ENCODE results near the gene AP2S1. TPM values are rescaled to one million over a fixed set of nuclear protein-coding genes. Genes with fewer than 3 reads are reported as not detected.
"Not testable (repeated sequence)": the region's sequence is repeated elsewhere in the genome, so short reads cannot be mapped to it uniquely, and the experiment has no call there.

AP2S1 gene
- total RNA-seq, 1 donor from 2014 or later, result 96.9 TPM

DNA sequence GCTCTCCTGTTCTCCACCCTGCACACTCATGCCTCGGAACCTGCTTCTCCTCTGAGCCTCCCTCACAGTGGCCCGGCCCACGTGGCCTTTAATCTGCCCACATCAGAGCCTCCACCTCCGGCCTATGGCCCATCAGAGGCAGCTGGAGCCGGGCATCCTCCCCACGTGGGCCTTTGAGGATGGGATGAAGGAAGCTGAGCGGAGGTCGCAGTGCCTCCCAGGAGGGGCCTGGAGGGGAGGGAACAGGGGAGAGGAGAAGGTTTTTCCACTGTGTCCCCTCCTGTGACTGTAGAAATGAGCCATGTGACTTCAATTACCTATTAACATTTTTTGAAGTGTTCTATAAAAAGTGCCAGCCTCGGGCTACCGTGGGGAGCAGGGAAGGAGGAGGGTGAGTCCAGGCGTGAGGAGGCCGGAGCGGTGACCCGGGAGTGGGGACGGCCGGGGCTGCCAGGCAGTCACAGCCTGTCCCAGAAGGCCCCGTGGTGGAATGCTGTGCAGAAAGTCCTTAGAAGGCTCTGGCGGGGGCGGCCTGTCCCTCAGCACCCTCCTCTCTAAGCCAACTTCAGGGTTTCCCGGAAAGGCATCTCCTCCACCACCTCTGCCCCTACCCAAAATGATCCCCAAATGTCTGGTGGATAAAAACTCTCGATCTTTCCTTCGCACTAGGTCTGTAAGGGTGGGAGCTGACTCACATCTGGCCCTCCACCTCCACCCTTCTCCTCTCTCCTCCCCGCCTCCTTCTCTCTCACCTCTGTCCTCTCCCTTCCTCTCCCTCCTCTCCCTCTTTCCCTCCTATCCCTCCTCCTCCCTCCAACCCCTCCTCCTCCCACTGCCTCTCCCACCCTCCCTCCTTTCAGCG, 37.4 kb downstream of the AP2S1 start:
- H3K27me3 Mint-ChIP-seq, result peaks cover 6% of the 10 kb centered on the region
- DNase-seq (ENCODE audit: low spot score, unreplicated experiment), result no peak
- H3K27ac Mint-ChIP-seq, result no peak overlapping the region
- no peaks in the 10 kb centered on the region for H3K9me3 Mint-ChIP-seq (ENCODE audit: low read depth)
- H3K36me3 Mint-ChIP-seq (ENCODE audit: insufficient read depth), result no peaks in the 10 kb centered on the region
- peaks cover 4% of the 10 kb centered on the region for H3K4me1 Mint-ChIP-seq (ENCODE audit: low read depth)
- H3K4me3 Mint-ChIP-seq (ENCODE audit: low read depth), result no peak overlapping the region
- TF ChIP-seq, protein P1, sequence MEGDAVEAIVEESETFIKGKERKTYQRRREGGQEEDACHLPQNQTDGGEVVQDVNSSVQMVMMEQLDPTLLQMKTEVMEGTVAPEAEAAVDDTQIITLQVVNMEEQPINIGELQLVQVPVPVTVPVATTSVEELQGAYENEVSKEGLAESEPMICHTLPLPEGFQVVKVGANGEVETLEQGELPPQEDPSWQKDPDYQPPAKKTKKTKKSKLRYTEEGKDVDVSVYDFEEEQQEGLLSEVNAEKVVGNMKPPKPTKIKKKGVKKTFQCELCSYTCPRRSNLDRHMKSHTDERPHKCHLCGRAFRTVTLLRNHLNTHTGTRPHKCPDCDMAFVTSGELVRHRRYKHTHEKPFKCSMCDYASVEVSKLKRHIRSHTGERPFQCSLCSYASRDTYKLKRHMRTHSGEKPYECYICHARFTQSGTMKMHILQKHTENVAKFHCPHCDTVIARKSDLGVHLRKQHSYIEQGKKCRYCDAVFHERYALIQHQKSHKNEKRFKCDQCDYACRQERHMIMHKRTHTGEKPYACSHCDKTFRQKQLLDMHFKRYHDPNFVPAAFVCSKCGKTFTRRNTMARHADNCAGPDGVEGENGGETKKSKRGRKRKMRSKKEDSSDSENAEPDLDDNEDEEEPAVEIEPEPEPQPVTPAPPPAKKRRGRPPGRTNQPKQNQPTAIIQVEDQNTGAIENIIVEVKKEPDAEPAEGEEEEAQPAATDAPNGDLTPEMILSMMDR (IDR thresholded peaks at IDR 0.05; ENCODE audit: unreplicated experiment), result no peak

DNA sequence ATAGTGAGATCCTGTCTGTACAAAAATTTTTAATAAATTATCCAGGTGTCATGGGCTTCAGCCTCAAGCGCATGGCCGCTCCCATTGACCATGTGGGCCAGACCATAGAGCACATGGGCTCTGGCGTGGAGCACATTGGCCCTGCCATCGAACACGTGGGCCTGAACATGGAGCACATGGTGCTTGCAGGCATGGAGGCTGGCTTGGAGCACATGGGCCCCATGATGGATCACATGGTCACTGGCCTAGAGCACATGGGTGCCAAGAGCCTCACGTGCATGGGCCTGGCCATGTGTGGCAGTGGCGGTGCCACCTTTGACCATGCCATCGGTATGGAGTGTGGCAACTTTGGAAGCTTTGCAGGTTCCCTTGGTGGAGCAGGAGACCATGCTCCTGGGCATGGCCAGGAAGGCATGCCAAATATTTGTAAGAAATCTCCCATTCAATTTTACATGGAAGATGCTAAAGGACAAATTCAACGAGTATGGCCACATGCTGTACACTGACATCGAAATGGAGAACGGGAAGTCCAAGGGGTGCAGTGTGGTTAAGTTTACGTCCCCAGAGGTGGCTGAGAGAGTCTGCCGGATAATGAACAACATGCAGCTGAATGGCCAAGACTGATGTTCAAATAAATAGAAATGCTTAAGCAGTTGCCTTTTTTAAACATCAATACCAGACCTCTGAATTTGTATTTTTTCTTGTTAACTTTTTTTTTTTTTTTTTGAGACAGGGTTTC, 40.9 kb downstream of the AP2S1 start:
- DNase-seq (ENCODE audit: low spot score, unreplicated experiment), result no peak
- H3K27ac Mint-ChIP-seq, result no peak overlapping the region
- H3K4me1 Mint-ChIP-seq (ENCODE audit: low read depth), result peaks cover 4% of the 10 kb centered on the region
- H3K4me3 Mint-ChIP-seq (ENCODE audit: low read depth), result no peak overlapping the region
- no peaks in the 10 kb centered on the region for H3K9me3 Mint-ChIP-seq (ENCODE audit: low read depth)
- no peaks in the 10 kb centered on the region for H3K36me3 Mint-ChIP-seq (ENCODE audit: insufficient read depth)
- peaks cover 3% of the 10 kb centered on the region for H3K27me3 Mint-ChIP-seq
- TF ChIP-seq, protein P1 (IDR thresholded peaks at IDR 0.05; ENCODE audit: unreplicated experiment), result no peak

DNA sequence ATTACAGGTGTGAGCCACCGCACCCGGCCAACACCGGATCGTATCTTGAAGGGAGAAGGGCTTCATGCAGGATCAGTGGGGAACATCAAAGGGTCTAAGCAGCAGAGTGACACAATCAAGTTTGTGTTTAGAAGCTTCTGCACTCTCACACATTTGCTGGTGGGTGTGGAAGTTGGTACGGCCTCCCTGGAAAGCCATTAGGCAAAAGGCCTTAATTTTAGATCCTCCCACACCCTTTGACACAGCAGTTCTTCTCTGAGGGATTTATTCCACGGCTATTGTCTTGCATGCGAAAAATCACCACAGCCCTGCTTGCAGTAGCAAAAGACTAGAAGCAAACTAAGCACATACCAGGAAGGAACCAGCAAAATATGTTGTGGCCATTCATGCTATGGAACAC, 44.0 kb downstream of the AP2S1 start:
- Mint-ChIP-seq H3K4me3 (ENCODE audit: low read depth) (no peak overlapping the region), H3K9me3 (ENCODE audit: low read depth) (no peaks in the 10 kb centered on the region), H3K4me1 (ENCODE audit: low read depth) (no peaks in the 10 kb centered on the region), H3K27ac (no peak overlapping the region), H3K27me3 (no peaks in the 10 kb centered on the region), H3K36me3 (ENCODE audit: insufficient read depth) (no peaks in the 10 kb centered on the region)
- no peak for DNase-seq (ENCODE audit: low spot score, unreplicated experiment)
- TF ChIP-seq, protein P1 (IDR thresholded peaks at IDR 0.05; ENCODE audit: unreplicated experiment), result no peak

DNA sequence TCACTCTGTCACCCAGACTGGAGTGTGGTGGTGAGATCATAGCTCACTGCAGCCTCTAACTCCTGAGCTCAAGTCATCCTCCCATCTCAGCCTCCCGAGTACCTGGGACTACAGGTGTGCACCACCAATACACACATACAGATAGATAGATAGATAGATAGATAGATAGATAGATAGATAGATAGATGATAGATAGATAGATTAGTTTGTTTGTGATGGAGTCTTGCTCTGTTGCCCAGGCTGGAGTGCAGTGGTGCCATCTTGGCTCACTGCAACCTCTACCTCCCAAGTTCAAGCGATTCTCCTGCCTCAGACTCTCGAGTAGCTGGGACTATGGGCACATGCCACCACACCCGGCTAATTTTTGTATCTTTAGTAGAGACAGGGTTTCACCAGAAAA, 46.2 kb downstream of the AP2S1 start:
- not testable (repeated sequence) for H3K9me3 Mint-ChIP-seq (ENCODE audit: low read depth); H3K27me3 Mint-ChIP-seq; H3K36me3 Mint-ChIP-seq (ENCODE audit: insufficient read depth); H3K4me1 Mint-ChIP-seq (ENCODE audit: low read depth); DNase-seq (ENCODE audit: low spot score, unreplicated experiment); H3K4me3 Mint-ChIP-seq (ENCODE audit: low read depth)
- peak overlapping the region; percentile 62 for H3K27ac Mint-ChIP-seq

DNA sequence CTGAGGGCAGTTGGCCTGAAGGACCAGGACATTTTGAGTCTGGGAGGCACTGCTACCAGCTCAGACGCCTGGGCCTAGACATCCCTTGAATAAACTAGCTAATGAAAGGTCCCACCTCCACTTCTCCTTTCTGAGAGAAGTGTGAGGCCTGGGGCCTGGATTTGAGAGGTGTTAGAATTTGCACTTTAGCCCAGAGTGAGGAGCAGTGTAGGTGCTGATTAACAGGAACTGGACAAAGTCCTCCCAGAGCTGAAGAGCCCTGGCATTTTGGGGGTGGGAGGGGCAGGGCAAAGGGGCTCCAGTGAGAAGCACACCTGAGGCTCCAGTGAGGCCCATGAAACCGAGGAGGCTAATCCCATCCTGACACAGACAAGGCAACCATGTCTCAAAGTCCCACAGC, 47.1 kb downstream of the AP2S1 start:
- H3K36me3 Mint-ChIP-seq (ENCODE audit: insufficient read depth), result no peaks in the 10 kb centered on the region
- TF ChIP-seq, protein P1 (IDR thresholded peaks at IDR 0.05; ENCODE audit: unreplicated experiment), result no peak
- H3K4me1 Mint-ChIP-seq (ENCODE audit: low read depth), result no peaks in the 10 kb centered on the region
- peaks cover under 1% of the 10 kb centered on the region for H3K27me3 Mint-ChIP-seq
- no peak overlapping the region for H3K27ac Mint-ChIP-seq
- DNase-seq (ENCODE audit: low spot score, unreplicated experiment), result no peak
- H3K4me3 Mint-ChIP-seq (ENCODE audit: low read depth), result no peak overlapping the region
- no peaks in the 10 kb centered on the region for H3K9me3 Mint-ChIP-seq (ENCODE audit: low read depth)
